ENCODE data around the gene RDH13.
"Not testable (repeated sequence)": the region's sequence is repeated elsewhere in the genome, so short reads cannot be mapped to it uniquely, and the experiment has no call there.

The RDH13 gene

DNA sequence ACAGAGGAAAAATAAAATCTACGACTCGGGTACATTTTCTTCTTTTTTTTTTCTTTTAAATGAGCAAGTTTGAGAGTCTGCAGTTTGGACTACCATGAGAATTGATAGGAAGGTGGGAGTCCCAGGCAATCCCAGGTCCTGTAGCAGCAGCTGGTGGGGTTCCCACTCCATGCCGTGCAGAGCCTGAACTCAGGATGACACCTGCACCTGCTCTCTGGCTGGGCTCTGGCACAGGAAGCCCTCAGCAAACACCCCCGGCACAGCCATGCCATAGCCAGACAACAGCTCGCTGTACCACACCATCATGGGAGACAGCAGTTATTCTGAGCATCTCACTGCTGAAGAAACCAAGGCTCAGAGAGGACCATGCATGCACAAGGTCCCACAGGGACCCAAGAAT, 18.7 kb downstream of the RDH13 start:
- Histone ChIP-seq H3K27ac (ENCODE audit: insufficient read depth, low read depth, low read length, poor library complexity, severe bottlenecking) (no peak overlapping the region), H3K9me3 (ENCODE audit: control insufficient read depth, low read length) (no peaks in the 10 kb centered on the region), H3K36me3 (ENCODE audit: control insufficient read depth, insufficient read depth, low read length) (peaks cover 15% of the 10 kb centered on the region), H3K27me3 (ENCODE audit: control insufficient read depth, insufficient read depth, low read length, poor library complexity, severe bottlenecking) (no peaks in the 10 kb centered on the region), H3K4me1 (ENCODE audit: control insufficient read depth, insufficient read depth, low read length) (no peaks in the 10 kb centered on the region), H3K4me3 (ENCODE audit: insufficient read depth, low read depth, low read length) (no peak overlapping the region)
- WGBS, 2 experiments = 95 to 96% methylated on average over 5 of the region's 5 CpGs

DNA sequence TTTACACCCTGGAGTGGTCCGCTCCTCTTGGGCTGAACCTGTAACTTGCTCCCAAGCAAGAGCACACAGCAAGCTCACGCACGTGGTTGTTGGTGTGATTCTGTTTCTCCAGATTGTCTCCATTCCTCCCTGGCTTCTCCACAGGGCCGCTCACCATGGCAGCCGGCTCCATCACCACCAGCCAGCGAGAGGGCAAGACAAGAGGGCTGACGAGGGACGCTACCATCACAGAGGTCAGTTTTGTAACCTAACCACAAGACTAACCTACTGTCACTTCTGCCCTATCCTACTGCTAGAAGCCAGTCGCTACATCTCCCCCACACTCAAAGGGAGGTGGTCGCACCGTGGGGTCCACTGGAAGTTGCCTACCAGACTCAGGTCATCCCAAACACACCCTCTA, 20.3 kb downstream of the RDH13 start:
- Histone ChIP-seq H3K27me3 (ENCODE audit: control insufficient read depth, insufficient read depth, low read length, poor library complexity, severe bottlenecking) (no peaks in the 10 kb centered on the region), H3K4me3 (ENCODE audit: insufficient read depth, low read depth, low read length) (no peak overlapping the region), H3K36me3 (ENCODE audit: control insufficient read depth, insufficient read depth, low read length) (peaks cover 5% of the 10 kb centered on the region), H3K9me3 (ENCODE audit: control insufficient read depth, low read length) (no peaks in the 10 kb centered on the region), H3K4me1 (ENCODE audit: control insufficient read depth, insufficient read depth, low read length) (no peaks in the 10 kb centered on the region), H3K27ac (ENCODE audit: insufficient read depth, low read depth, low read length, poor library complexity, severe bottlenecking) (no peak overlapping the region)
- WGBS, 2 experiments = 78 to 79% methylated on average over 11 of the region's 11 CpGs

DNA sequence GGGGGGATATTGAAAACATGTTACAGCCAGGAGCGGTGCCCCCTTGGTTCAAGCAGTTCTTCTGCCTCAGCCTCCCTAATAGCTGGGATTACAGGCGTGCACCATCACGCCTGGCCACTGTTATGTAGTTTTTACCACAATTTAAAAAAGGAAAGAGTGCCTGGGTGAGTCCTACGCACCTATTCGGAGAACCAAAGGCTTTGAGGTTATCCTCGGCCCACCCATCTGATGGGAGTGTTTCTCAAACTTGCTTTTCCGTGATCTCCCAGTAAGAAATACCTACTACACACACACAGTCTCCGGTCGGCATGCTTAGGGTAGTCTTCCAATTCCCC, 20.6 kb downstream of the RDH13 start:
- Histone ChIP-seq H3K9me3 (ENCODE audit: control insufficient read depth, low read length) (no peaks in the 10 kb centered on the region), H3K4me3 (ENCODE audit: insufficient read depth, low read depth, low read length) (no peak overlapping the region), H3K36me3 (ENCODE audit: control insufficient read depth, insufficient read depth, low read length) (peaks cover 5% of the 10 kb centered on the region), H3K27me3 (ENCODE audit: control insufficient read depth, insufficient read depth, low read length, poor library complexity, severe bottlenecking) (no peaks in the 10 kb centered on the region), H3K4me1 (ENCODE audit: control insufficient read depth, insufficient read depth, low read length) (no peaks in the 10 kb centered on the region), H3K27ac (ENCODE audit: insufficient read depth, low read depth, low read length, poor library complexity, severe bottlenecking) (no peak overlapping the region)
- WGBS, 2 experiments = 93 to 96% methylated on average over 9 of the region's 9 CpGs

DNA sequence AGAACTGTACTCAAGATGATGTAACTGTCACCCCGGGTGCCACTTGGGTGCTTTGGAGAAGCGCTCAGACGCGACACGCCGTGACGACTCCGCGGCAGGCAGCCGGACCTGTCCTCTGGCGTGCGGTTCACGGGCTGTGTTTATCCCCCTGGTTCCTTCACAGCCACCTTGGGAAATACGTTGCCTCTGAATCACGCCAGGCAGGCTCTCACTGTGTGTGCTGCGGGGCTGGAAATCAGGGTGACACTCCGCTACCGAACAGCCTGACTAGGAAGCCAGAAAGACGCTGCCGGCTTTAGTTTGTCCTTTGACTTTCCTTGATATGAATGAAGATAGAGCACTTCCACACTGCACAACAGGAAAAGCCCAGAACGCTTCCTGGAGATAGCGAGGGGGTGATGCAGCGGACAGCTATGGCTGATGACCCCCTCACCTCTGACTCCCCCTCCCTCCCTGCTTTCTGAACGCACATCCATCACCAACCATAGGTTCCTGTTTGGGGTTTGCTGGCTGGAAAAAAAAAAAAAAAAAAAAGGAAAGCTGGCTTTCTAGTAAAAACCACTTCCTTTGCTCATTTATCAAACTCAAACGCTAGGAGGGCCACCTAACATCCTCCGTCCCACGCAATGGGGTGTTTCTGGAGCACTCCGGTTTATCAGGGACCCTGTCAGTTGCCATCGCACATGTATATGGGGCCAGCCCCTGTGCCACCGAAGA, 21.2 kb downstream of the RDH13 start:
- Histone ChIP-seq H3K36me3 (ENCODE audit: control insufficient read depth, insufficient read depth, low read length) (peaks cover 4% of the 10 kb centered on the region), H3K4me1 (ENCODE audit: control insufficient read depth, insufficient read depth, low read length) (no peaks in the 10 kb centered on the region), H3K27ac (ENCODE audit: insufficient read depth, low read depth, low read length, poor library complexity, severe bottlenecking) (no peak overlapping the region), H3K9me3 (ENCODE audit: control insufficient read depth, low read length) (no peaks in the 10 kb centered on the region), H3K27me3 (ENCODE audit: control insufficient read depth, insufficient read depth, low read length, poor library complexity, severe bottlenecking) (no peaks in the 10 kb centered on the region), H3K4me3 (ENCODE audit: insufficient read depth, low read depth, low read length) (no peak overlapping the region)
- 95 to 97% methylated on average over 29 to 30 of the region's 30 CpGs for WGBS, 2 experiments

DNA sequence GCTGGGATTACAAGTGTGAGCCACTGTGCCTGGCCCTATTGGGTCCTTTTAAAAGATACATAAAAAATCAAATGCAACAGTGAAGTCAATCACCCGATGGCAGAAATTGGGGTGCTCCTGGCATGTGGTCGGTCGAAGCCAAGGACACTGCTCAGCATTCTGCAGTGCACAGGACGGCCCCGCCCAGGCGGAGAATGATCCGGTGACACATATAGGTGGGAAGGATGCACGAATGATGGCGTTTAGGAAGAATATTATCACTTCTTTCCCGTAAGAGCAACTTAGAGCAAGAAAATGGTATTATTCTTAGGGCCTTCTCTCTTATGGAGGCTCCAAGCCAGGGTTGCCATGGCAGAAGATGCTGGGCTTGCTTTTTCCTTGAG, 21.7 kb downstream of the RDH13 start:
- Histone ChIP-seq H3K9me3 (ENCODE audit: control insufficient read depth, low read length) (no peaks in the 10 kb centered on the region), H3K4me1 (ENCODE audit: control insufficient read depth, insufficient read depth, low read length) (no peaks in the 10 kb centered on the region), H3K4me3 (ENCODE audit: insufficient read depth, low read depth, low read length) (no peak overlapping the region), H3K27ac (ENCODE audit: insufficient read depth, low read depth, low read length, poor library complexity, severe bottlenecking) (no peak overlapping the region), H3K36me3 (ENCODE audit: control insufficient read depth, insufficient read depth, low read length) (no peaks in the 10 kb centered on the region), H3K27me3 (ENCODE audit: control insufficient read depth, insufficient read depth, low read length, poor library complexity, severe bottlenecking) (no peaks in the 10 kb centered on the region)
- WGBS, 2 experiments = 95 to 96% methylated on average over 10 of the region's 10 CpGs

DNA sequence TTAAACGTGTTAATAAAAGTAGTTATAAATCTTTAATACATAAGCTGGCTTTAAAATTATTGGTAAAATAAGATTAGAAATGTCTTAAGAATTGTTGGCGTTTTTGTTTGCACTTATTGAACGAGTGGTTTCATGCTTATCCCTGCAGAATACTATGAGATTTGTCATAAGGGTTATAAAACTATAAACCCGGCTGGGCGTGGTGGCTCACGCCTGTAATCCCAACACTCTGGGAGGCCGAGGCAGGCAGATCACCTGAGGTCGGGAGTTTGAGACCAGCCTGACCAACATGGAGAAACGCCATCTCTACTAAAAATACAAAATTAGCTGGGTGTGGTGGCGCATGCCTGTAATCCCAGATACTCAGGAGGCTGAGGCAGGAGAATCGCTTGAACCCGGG, 22.3 kb downstream of the RDH13 start:
- not testable (repeated sequence) for H3K4me1 ChIP-seq (ENCODE audit: control insufficient read depth, insufficient read depth, low read length); H3K9me3 ChIP-seq (ENCODE audit: control insufficient read depth, low read length); H3K36me3 ChIP-seq (ENCODE audit: control insufficient read depth, insufficient read depth, low read length); H3K27ac ChIP-seq (ENCODE audit: insufficient read depth, low read depth, low read length, poor library complexity, severe bottlenecking); H3K4me3 ChIP-seq (ENCODE audit: insufficient read depth, low read depth, low read length); H3K27me3 ChIP-seq (ENCODE audit: control insufficient read depth, insufficient read depth, low read length, poor library complexity, severe bottlenecking)
- WGBS, 2 experiments = 90 to 95% methylated on average over 10 to 12 of the region's 12 CpGs

DNA sequence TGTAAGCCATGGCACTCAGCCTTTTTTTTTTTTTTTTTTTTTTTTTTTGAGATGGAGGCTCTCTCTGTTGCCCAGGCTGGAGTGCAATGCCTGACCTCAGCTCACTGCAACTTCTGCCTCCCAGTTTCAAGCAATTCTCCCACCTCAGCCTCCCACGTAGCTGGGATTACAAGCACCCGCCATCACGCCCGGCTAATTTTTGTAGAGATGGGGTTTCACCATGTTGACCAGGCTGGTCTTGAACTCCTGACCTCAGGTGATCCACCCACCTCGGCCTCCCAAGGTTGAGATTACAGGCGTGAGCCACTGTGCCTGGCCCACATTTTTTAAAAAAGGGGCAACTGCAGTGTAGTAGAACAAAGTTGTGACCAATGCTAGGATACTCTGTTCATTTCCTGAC, 25.3 kb downstream of the RDH13 start:
- not testable (repeated sequence) for H3K9me3 ChIP-seq (ENCODE audit: control insufficient read depth, low read length); H3K27ac ChIP-seq (ENCODE audit: insufficient read depth, low read depth, low read length, poor library complexity, severe bottlenecking); H3K27me3 ChIP-seq (ENCODE audit: control insufficient read depth, insufficient read depth, low read length, poor library complexity, severe bottlenecking); H3K36me3 ChIP-seq (ENCODE audit: control insufficient read depth, insufficient read depth, low read length); H3K4me3 ChIP-seq (ENCODE audit: insufficient read depth, low read depth, low read length); H3K4me1 ChIP-seq (ENCODE audit: control insufficient read depth, insufficient read depth, low read length)
- WGBS, 2 experiments = 93 to 96% methylated on average over 6 of the region's 6 CpGs

DNA sequence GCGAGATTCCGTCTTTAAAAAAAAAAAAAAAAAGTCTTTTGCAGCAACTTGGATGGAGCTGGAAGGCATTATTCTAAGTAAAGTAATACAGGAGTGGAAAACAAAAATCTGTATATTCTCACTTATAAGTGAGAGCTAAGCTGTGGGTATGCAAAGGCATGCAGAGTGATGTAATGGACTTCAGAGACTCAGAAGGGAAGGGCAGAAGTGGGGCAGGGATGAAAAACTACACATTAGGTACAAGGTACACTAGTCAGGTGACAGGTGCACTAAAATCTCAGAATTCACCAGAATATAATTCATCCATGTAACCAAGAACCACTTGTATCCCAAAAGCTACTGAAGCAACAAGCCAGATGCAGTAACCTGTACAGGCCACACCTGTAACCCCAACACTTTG, 26.9 kb downstream of the RDH13 start:
- Histone ChIP-seq H3K27me3 (ENCODE audit: control insufficient read depth, insufficient read depth, low read length, poor library complexity, severe bottlenecking) (no peaks in the 10 kb centered on the region), H3K4me3 (ENCODE audit: insufficient read depth, low read depth, low read length) (no peak overlapping the region), H3K36me3 (ENCODE audit: control insufficient read depth, insufficient read depth, low read length) (no peaks in the 10 kb centered on the region), H3K4me1 (ENCODE audit: control insufficient read depth, insufficient read depth, low read length) (no peaks in the 10 kb centered on the region), H3K27ac (ENCODE audit: insufficient read depth, low read depth, low read length, poor library complexity, severe bottlenecking) (no peak overlapping the region), H3K9me3 (ENCODE audit: control insufficient read depth, low read length) (no peaks in the 10 kb centered on the region)
- 98 to 100% methylated on average over 2 of the region's 2 CpGs for WGBS, 2 experiments

DNA sequence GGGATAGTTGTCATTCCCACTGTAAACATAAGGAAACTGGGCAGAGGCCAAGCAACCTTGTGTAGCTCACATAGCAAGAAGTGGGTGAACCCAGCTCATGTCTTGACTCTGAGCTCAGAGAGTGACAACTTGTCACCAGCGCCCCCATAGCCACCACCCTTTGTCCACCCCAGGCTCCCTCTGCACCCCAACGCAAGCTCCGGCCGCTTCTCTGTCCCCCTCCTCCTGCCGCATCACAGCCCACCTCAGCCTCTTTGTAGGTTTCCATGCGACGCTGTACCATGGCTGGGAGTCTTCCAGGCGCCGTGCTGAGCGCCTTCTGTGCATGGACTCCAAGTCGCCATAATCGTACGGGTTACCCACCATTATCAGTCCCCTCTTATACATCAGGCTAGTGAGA, 28.2 kb downstream of the RDH13 start:
- no peaks in the 10 kb centered on the region for H3K9me3 ChIP-seq (ENCODE audit: control insufficient read depth, low read length)
- 96% methylated on average over 13 of the region's 13 CpGs for WGBS, 2 experiments
- no peak overlapping the region for H3K4me3 ChIP-seq (ENCODE audit: insufficient read depth, low read depth, low read length)
- H3K4me1 ChIP-seq (ENCODE audit: control insufficient read depth, insufficient read depth, low read length) = no peaks in the 10 kb centered on the region
- no peaks in the 10 kb centered on the region for H3K36me3 ChIP-seq (ENCODE audit: control insufficient read depth, insufficient read depth, low read length)
- no peaks in the 10 kb centered on the region for H3K27me3 ChIP-seq (ENCODE audit: control insufficient read depth, insufficient read depth, low read length, poor library complexity, severe bottlenecking)
- no peak overlapping the region for H3K27ac ChIP-seq (ENCODE audit: insufficient read depth, low read depth, low read length, poor library complexity, severe bottlenecking)

DNA sequence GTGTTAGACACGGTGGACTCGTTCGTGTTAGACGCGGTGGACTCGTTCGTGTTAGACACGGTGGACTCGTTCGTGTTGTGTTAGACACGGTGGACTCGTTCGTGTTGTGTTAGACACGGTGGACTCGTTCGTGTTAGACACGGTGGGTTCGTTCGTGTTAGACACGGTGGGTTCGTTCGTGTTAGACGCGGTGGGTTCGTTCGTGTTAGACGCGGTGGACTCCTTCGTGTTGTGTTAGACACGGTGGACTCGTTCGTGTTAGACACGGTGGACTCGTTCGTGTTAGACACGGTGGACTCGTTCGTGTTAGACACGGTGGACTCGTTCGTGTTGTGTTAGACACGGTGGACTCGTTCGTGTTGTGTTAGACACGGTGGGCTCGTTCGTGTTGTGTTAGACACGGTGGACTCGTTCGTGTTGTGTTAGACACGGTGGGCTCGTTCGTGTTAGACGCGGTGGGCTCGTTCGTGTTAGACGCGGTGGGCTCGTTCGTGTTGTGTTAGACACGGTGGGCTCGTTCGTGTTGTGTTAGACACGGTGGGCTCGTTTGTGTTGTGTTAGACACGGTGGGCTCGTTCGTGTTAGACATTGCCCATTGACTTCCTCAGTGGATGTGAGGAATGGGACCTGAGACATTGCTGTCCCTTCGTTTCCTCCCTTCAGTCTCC, 29.8 kb downstream of the RDH13 start:
- WGBS, 2 experiments = 94% methylated on average over 66 of the region's 70 CpGs
- H3K4me1 ChIP-seq (ENCODE audit: control insufficient read depth, insufficient read depth, low read length); H3K9me3 ChIP-seq (ENCODE audit: control insufficient read depth, low read length); H3K36me3 ChIP-seq (ENCODE audit: control insufficient read depth, insufficient read depth, low read length); H3K27ac ChIP-seq (ENCODE audit: insufficient read depth, low read depth, low read length, poor library complexity, severe bottlenecking); H3K27me3 ChIP-seq (ENCODE audit: control insufficient read depth, insufficient read depth, low read length, poor library complexity, severe bottlenecking); H3K4me3 ChIP-seq (ENCODE audit: insufficient read depth, low read depth, low read length): not testable (repeated sequence)
